Measurements from ENCODE around the gene ST3GAL6. TPM values are rescaled to one million over a fixed set of nuclear protein-coding genes. Genes with fewer than 3 reads are reported as not detected.
A peak's percentile ranks its signal among the peaks of the same experiment; 100 is the strongest.
"Not testable (repeated sequence)": the region's sequence is repeated elsewhere in the genome, so short reads cannot be mapped to it uniquely, and the experiment has no call there.

ST3GAL6 gene
- total and polyA plus RNA-seq, 8 donors: 10.9 to 30.8 (median 18.8) TPM

GRCh38 chr3:98824256-98824655 lies 61.1 kb downstream of the ST3GAL6 start:
- H3K9me3 ChIP-seq: no peaks in the 10 kb centered on the region
- peaks cover 0 to 3% of the 10 kb centered on the region in 2 donors for H3K4me1 ChIP-seq
- no peak overlapping the region for H3K4me3 ChIP-seq
- H3K27me3 ChIP-seq: no peaks in the 10 kb centered on the region
- H3K27ac ChIP-seq: no peak overlapping the region
- ATAC-seq (no peak), DNase-seq (peak in 1 of 4 donors; percentile 42)
- TF ChIP-seq, protein P1, sequence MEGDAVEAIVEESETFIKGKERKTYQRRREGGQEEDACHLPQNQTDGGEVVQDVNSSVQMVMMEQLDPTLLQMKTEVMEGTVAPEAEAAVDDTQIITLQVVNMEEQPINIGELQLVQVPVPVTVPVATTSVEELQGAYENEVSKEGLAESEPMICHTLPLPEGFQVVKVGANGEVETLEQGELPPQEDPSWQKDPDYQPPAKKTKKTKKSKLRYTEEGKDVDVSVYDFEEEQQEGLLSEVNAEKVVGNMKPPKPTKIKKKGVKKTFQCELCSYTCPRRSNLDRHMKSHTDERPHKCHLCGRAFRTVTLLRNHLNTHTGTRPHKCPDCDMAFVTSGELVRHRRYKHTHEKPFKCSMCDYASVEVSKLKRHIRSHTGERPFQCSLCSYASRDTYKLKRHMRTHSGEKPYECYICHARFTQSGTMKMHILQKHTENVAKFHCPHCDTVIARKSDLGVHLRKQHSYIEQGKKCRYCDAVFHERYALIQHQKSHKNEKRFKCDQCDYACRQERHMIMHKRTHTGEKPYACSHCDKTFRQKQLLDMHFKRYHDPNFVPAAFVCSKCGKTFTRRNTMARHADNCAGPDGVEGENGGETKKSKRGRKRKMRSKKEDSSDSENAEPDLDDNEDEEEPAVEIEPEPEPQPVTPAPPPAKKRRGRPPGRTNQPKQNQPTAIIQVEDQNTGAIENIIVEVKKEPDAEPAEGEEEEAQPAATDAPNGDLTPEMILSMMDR (IDR thresholded peaks at IDR 0.05): no peak
- intact Hi-C loops (cut with DNase I): no loop called here
- no peaks in the 10 kb centered on the region for H3K36me3 ChIP-seq

DNA sequence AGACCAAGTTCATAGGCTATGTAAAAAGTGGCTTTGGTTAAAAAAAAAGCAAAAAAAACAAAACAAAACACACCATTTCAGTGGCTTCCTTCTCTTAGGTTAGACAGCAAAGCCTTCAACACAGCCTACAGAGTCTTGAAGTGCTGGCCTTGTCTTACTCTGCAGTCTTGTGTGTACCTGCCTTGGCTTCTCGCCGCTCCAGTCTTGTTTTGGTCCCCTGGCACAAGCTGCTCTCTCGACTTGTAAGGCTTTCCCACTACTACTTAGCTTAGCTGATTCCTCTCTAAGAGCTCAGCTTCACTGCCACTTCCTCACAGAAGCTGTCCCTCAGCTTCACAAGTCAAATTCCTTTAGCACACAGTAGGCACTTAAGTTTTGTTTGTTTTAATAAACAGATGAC lies 63.0 kb downstream of the ST3GAL6 start:
- DNase-seq: no peak
- TF ChIP-seq, protein P1 (IDR thresholded peaks at IDR 0.05): no peak

DNA sequence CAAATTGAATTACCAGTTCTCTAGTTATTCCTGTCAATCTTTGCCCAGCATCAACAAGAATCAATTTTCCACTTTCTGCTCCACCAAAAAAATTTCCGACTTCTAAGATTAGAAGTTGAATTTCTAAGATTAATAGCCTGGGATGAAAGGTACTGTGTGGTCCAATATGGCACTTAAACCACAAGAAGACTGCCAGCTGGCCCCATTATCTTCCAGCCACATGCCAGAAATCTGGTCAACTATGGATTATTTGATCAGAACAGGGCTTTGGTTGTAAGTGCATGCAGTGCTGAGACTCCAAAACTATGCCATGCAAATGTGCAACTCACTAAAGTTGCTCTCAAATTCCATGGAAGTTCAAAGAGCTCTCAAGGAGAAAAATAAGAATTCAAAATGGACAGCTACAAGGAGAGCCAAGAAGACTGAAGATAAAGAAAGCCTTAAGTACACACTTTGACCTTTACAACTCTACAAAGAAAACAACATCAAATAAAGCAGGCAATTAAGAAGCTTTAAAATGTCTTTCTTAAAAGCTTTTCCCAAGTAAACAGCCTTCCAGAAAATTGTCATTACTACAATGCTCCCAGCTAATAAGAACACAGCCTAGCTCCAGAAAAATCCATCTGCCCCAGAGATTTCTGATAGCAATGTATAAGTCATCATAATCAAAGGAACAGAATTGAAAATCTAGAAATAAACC lies 64.2 kb downstream of the ST3GAL6 start:
- DNase-seq (peak in 1 of 4 donors; percentile 19), ATAC-seq (peak; percentile 53)
- no peak overlapping the region for H3K27ac ChIP-seq

More for the DNA sequence above, 63.0 kb downstream of the ST3GAL6 start:
- intact Hi-C loops (cut with DNase I): no loop called here
- Histone ChIP-seq H3K27me3 (no peaks in the 10 kb centered on the region), H3K4me1 (peaks cover 0 to 3% of the 10 kb centered on the region in 2 donors), H3K9me3 (no peaks in the 10 kb centered on the region), H3K4me3 (no peak overlapping the region), H3K27ac (no peak overlapping the region), H3K36me3 (no peaks in the 10 kb centered on the region)
- peak; percentile 78 for ATAC-seq

GRCh38 chr3:98829246-98829832 lies 66.2 kb downstream of the ST3GAL6 start:
- no peak for ATAC-seq

More for the DNA sequence above, 64.2 kb downstream of the ST3GAL6 start:
- TF ChIP-seq, protein P1 (IDR thresholded peaks at IDR 0.05): no peak
- Histone ChIP-seq H3K9me3 (no peaks in the 10 kb centered on the region), H3K4me1 (peaks cover 0 to 3% of the 10 kb centered on the region in 2 donors), H3K4me3 (no peak overlapping the region), H3K27me3 (no peaks in the 10 kb centered on the region), H3K36me3 (no peaks in the 10 kb centered on the region)
- intact Hi-C loops (cut with DNase I): no loop called here

GRCh38 chr3:98831060-98831459 lies 67.9 kb downstream of the ST3GAL6 start:
- intact Hi-C loops (cut with DNase I); H3K4me1 ChIP-seq; H3K9me3 ChIP-seq; H3K36me3 ChIP-seq; H3K4me3 ChIP-seq; ATAC-seq; DNase-seq; H3K27ac ChIP-seq; H3K27me3 ChIP-seq: not testable (repeated sequence)

More at GRCh38 chr3:98829246-98829832, 66.2 kb downstream of the ST3GAL6 start:
- intact Hi-C loops (cut with DNase I): no loop called here
- H3K9me3 ChIP-seq: no peaks in the 10 kb centered on the region
- H3K27me3 ChIP-seq: no peaks in the 10 kb centered on the region
- DNase-seq: no peak
- TF ChIP-seq, protein P1 (IDR thresholded peaks at IDR 0.05): no peak
- H3K27ac ChIP-seq: no peak overlapping the region
- H3K36me3 ChIP-seq: no peaks in the 10 kb centered on the region
- H3K4me1 ChIP-seq: peaks cover 0 to 3% of the 10 kb centered on the region in 2 donors
- no peak overlapping the region for H3K4me3 ChIP-seq

All from left lung (tissue), 10 donors.